ENCODE measurements around the gene PTBP1. TPM values are rescaled to one million over a fixed set of nuclear protein-coding genes. Genes with fewer than 3 reads are reported as not detected.
A peak's percentile ranks its signal among the peaks of the same experiment; 100 is the strongest.

PTBP1 gene
- total RNA-seq, 3 donors from 2014 or later (not counting 1 experiment from before 2014, with no cell fraction given): 302 to 350 (median 345) TPM

GRCh38 chr19:827710-828321 lies 30.6 kb downstream of the PTBP1 start, which contains the start of gene AZU1:
Gene AZU1 (plus strand): TSS chr19:827837. CDS start chr19:827847, 10 bp downstream.
- no peak within 1 kb of the TSS for H3K4me3 ChIP-seq (ENCODE audit: low read length)
- H3K27me3 ChIP-seq (ENCODE audit: control insufficient read depth, insufficient read depth, low read length): peaks cover 7% of the 10 kb centered on the region
- no peaks in the 10 kb centered on the region for H3K4me1 ChIP-seq (ENCODE audit: control insufficient read depth, insufficient read depth, low read length)
- ATAC-seq (peak in 1 of 3 donors; percentile 21), DNase-seq (no peak)
- no peak within 1 kb of the TSS for H3K27ac ChIP-seq (ENCODE audit: low read length)
- Mint-ChIP-seq H3K9me3 (no peaks in the 10 kb centered on the region), H3K4me1 (no peaks in the 10 kb centered on the region), H3K4me3 (no peak within 1 kb of the TSS), H3K27me3 (ENCODE audit: low read depth in 2 of 2) (peaks cover 6 to 10% of the 10 kb centered on the region in 2 donors), H3K27ac (no peak within 1 kb of the TSS), H3K36me3 (no peaks in the 10 kb centered on the region)
- no peaks in the 10 kb centered on the region for H3K9me3 ChIP-seq (ENCODE audit: control insufficient read depth, insufficient read depth, low read length)
- intact Hi-C loops (cut with micrococcal nuclease): no loop called here
- no peak for TF ChIP-seq CTCF (IDR thresholded peaks at IDR 0.05)
- 74% methylated on average over 33 of the region's 33 CpGs for WGBS (ENCODE audit: insufficient coverage)
- no peaks in the 10 kb centered on the region for H3K36me3 ChIP-seq (ENCODE audit: control insufficient read depth, insufficient read depth, low read length)

GRCh38 chr19:829129-829758 lies 32.0 kb downstream of the PTBP1 start:
- H3K4me1 Mint-ChIP-seq: no peaks in the 10 kb centered on the region
- H3K4me3 ChIP-seq (ENCODE audit: low read length): no peak overlapping the region
- H3K9me3 Mint-ChIP-seq: no peaks in the 10 kb centered on the region
- H3K9me3 ChIP-seq (ENCODE audit: control insufficient read depth, insufficient read depth, low read length): no peaks in the 10 kb centered on the region
- no peaks in the 10 kb centered on the region for H3K36me3 Mint-ChIP-seq
- no peaks in the 10 kb centered on the region for H3K27me3 ChIP-seq (ENCODE audit: control insufficient read depth, insufficient read depth, low read length)
- intact Hi-C loops (cut with micrococcal nuclease): no loop called here
- no peak for DNase-seq
- 85% methylated on average over 18 of the region's 18 CpGs for WGBS (ENCODE audit: insufficient coverage)
- no peaks in the 10 kb centered on the region for H3K4me1 ChIP-seq (ENCODE audit: control insufficient read depth, insufficient read depth, low read length)
- H3K27ac ChIP-seq (ENCODE audit: low read length): no peak overlapping the region
- H3K27me3 Mint-ChIP-seq (ENCODE audit: low read depth in 2 of 2): no peaks in the 10 kb centered on the region
- TF ChIP-seq CTCF (IDR thresholded peaks at IDR 0.05): no peak
- no peak overlapping the region for H3K4me3 Mint-ChIP-seq
- no peaks in the 10 kb centered on the region for H3K36me3 ChIP-seq (ENCODE audit: control insufficient read depth, insufficient read depth, low read length)
- no peak for ATAC-seq
- H3K27ac Mint-ChIP-seq: no peak overlapping the region

GRCh38 chr19:831407-832369 lies 34.4 kb downstream of the PTBP1 start:
- H3K36me3 ChIP-seq (ENCODE audit: control insufficient read depth, insufficient read depth, low read length): no peaks in the 10 kb centered on the region
- Mint-ChIP-seq H3K4me1 (no peaks in the 10 kb centered on the region), H3K9me3 (no peaks in the 10 kb centered on the region), H3K36me3 (no peaks in the 10 kb centered on the region), H3K27me3 (ENCODE audit: low read depth in 2 of 2) (peaks cover 0 to 5% of the 10 kb centered on the region in 2 donors), H3K27ac (no peak overlapping the region), H3K4me3 (no peak overlapping the region)
- no peak overlapping the region for H3K4me3 ChIP-seq (ENCODE audit: low read length)
- H3K9me3 ChIP-seq (ENCODE audit: control insufficient read depth, insufficient read depth, low read length): no peaks in the 10 kb centered on the region
- intact Hi-C loops (cut with micrococcal nuclease): no loop called here
- no peaks in the 10 kb centered on the region for H3K4me1 ChIP-seq (ENCODE audit: control insufficient read depth, insufficient read depth, low read length)
- no peak for TF ChIP-seq CTCF (IDR thresholded peaks at IDR 0.05)
- ATAC-seq (no peak), DNase-seq (no peak)
- no peak overlapping the region for H3K27ac ChIP-seq (ENCODE audit: low read length)
- no peaks in the 10 kb centered on the region for H3K27me3 ChIP-seq (ENCODE audit: control insufficient read depth, insufficient read depth, low read length)
- 81% methylated on average over 37 of the region's 38 CpGs for WGBS (ENCODE audit: insufficient coverage)
